CD4-positive, alpha-beta T cell treated with Interleukin-4 for 1 hour (primary cell): ENCODE data around the gene FGD5.
"Not testable (repeated sequence)": the region's sequence is repeated elsewhere in the genome, so short reads cannot be mapped to it uniquely, and the experiment has no call there.

Experiments used
- DNase-seq, 2 donors: peaks; one replicate each; pipeline ENCODE4 v3.0.0-alpha.2; 2020 to 2022

Gene FGD5

GRCh38 chr3:14880447-14881106 lies 61.8 kb downstream of the FGD5 start:
- no peak for DNase-seq

DNA sequence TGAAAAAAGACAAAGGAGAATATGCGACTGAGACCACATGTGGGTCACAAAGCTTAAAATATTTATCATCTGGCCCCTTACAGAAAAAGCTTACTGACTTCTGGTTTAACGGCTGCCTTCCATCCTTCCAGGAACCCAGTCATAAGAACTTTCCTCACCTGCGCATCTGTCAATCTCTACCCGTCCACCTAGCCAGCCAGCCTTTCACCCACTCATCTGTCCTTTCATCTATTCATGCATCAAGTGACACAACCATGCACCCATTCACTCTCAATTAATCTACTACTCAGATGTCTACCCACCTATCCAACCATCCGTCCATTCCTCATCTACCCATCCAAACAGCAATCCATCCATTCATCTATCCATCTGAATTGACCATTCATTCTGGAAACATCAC lies 64.5 kb downstream of the FGD5 start:
- DNase-seq, result no peak

DNA sequence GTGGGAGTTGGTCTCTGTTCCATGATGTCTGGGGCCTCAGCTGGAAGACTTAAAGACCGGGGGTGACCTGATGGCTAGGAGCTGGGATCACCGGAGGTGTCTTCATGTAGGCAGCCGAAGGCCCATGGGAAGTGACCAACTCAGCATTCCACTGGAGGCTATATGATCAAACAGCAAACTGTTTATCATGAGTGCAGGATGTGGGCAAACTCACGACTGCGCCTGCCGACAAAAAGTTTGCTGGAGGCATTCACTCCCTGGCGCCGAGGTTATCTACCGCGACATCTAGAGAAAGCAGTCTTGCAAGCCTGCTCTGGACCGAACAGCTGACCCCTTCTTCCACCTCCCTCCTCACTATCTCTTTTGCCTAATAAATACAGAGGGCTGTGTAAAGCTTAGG lies 65.9 kb downstream of the FGD5 start:
- DNase-seq, result no peak

GRCh38 chr3:14885307-14885706 lies 66.5 kb downstream of the FGD5 start:
- DNase-seq, result no peak

DNA sequence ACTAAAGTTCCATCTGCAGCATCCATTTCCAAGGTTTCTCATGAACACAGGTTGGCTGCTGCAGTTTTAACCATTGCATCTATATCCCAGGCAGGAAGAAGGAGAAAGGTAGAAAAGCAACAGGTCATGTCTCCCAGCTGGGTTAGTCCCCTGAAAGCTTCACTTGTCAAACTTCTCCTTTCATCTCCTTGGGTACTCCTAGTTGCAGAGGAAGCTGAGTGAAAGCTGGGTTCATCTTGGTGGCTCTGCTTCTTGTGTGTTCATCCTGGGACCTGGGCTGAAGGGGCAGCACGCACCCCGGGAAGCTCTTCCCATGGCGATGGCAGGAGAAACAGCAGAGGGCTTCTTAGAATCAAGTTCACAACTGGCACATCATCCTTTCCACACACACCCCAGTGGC lies 67.3 kb downstream of the FGD5 start:
- no peak for DNase-seq

GRCh38 chr3:14889205-14889604 lies 70.4 kb downstream of the FGD5 start:
- DNase-seq, result no peak

DNA sequence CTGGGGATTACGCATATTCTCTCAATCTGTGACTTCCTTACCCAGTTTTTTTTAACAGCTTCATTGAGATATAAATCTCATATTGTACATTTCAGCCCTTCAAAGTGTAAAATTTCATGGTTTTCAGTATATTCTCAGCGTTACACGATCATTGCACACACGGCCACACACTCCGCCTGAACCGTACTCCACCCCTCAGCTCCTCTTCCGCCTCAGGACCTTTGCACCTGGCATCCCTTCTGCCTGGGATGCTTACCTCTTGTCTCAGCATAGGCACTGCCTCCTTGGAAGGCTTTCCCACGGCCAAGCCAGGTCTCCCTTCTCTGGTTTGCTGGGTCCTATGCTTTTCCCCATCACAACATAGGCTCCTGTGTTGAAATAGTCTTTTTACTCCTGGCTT lies 71.2 kb downstream of the FGD5 start:
- DNase-seq, result no peak

- DNase-seq, result no peak
Observed at GRCh38 chr3:14890476-14890875, 71.7 kb downstream of the FGD5 start.

GRCh38 chr3:14891135-14892132 lies 72.7 kb downstream of the FGD5 start:
- DNase-seq, result no peak

- no peak for DNase-seq
Observed at GRCh38 chr3:14892226-14892625, 73.5 kb downstream of the FGD5 start.

GRCh38 chr3:14894085-14894484 lies 75.3 kb downstream of the FGD5 start:
- DNase-seq, result no peak

- no peak for DNase-seq
Observed at GRCh38 chr3:14897266-14897665, 78.5 kb downstream of the FGD5 start.

- DNase-seq, result no peak
Observed at GRCh38 chr3:14898929-14899328, 80.2 kb downstream of the FGD5 start.

DNA sequence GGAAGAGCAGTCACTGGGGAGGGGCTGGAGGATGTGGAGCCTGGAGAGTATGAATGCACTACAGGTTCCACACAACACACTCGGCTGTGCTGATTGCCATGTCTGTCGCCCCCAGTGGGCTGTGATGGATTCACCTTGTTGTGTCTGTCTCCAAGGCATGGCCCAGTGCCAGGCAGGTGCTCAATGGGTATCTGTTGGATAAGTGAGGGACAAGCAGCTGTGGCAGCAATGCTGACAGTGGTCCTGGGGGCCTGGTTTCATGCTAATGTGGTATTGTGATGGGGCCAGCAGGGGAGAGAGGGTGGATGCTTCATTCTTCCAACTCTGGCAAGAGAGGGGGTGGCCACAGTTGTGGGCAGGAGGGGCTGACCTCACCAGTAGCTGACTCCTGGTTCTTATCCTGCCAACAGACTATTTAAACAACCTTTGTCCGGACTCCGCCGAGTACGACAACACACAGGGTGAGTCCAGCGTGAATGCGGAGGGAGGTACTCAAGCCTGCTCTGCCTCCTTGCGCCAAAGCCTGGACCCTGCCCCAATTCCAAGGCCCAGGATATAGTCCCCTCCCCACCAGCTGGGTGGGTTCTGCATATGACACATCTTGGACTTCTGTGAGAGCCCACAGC lies 81.3 kb downstream of the FGD5 start:
- DNase-seq, result no peak

- DNase-seq, result no peak
Observed at GRCh38 chr3:14900881-14901873, 82.4 kb downstream of the FGD5 start.

DNA sequence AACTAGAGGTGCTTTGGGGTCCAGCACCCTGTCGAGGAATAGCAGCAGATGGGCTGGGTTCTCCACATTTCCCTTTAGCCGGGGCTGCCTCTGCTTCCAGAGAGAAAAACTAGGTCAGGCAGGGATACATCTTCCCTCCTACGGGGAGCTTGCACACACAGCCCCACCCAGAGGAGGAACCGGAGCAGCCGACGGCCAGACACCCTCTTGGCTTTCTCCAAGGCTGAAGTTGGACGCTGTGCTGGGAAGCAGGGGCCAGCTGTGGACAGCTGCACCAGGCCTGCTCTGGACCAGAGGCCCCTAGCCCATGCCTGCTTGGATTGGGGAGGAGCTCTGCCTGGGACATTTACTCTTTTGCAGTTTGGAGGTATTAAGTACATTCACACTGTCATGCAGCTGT lies 84.0 kb downstream of the FGD5 start:
- DNase-seq, result no peak

GRCh38 chr3:14903501-14903900 lies 84.7 kb downstream of the FGD5 start:
- not testable (repeated sequence) for DNase-seq

DNA sequence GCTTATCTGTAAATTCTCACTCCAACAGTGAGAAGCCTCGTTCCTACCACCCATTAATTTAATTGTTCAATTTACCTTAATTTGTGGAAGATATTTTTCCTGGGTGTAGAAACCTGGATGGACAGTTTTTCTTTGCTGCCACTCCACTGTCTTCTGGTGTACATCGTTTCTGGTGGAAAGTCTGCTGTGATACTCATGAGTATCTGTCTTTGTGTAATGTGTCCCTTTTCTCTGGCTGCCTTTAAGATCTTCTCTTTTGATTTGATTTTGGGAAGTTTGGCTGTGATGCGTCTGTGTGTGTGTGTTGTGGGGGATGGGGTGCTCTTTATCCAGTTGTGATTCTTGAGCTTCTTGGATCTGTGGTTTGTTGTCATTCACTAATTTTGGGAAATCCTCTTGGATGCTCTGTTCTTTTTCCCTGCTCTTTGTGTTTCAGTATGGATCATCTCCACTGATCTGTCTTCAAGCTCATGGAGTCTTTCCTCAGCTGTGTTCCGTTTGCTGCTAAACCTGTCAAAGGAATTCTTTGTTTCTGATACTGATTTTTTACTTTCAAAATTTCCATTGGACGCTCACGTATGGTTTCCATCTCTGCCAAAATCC lies 86.4 kb downstream of the FGD5 start:
- DNase-seq, result no peak

GRCh38 chr3:14906355-14906971 lies 87.7 kb downstream of the FGD5 start:
- DNase-seq, result no peak

- no peak for DNase-seq
Observed at GRCh38 chr3:14907043-14907966, 88.5 kb downstream of the FGD5 start.
